Hypothalamus (tissue), 51 donors: ENCODE data around the gene PCDHA10.

ENCODE experiments used
- DNase-seq, 51 donors: peaks; one replicate each; lab custom pipeline; 2025; lab: John Stamatoyannopoulos, UW

The PCDHA10 gene

DNA sequence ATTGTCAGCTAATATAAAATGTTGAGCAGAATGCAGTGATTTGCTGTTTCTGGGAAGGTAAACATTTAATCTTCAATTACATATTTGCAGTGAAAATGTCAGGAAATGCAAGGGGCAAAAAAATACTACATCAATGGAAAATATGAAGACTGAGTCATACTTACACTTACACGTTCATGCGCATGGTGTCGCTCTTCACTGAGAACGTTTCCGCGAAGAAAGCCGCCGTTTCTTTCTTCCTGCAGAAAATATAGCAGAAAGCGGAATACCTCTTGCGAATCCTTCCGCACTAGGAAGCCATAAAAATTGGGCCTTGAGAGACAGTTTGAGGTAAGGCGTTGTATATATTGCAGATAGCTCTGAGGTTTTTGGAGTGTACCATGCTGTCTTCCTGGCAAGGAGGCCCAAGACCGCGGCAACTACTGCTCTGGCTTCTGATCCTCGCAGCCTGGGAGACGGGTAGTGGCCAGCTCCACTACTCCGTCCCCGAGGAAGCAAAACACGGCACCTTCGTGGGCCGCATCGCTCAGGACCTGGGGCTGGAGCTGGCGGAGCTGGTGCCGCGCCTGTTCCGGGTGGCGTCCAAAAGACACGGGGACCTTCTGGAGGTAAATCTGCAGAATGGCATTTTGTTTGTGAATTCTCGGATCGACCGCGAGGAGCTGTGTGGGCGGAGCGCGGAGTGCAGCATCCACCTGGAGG is 26.3 kb downstream of the PCDHA10 start, which contains the start of gene PCDHA13:
Gene PCDHA13, plus strand, starts transcription at position 236 of the 702 bp plus-strand sequence. Its CDS starts 145 bp downstream, at position 381.
- peak in 4 of 51 donors; percentile 7 to 17 (median 11) for DNase-seq

DNA sequence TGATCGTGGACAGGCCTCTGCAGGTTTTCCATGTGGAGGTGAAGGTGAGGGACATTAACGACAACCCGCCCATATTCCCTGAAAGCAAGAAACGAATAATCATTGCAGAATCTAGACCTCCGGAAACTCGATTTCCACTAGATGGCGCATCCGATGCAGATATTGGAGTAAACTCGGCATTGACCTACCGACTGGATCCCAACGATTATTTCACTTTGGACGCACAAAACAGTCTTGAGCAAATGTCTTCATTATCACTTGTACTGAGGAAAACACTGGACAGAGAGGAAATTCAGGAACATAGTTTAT is 26.8 kb downstream of the PCDHA10 start:
- DNase-seq: peak in 2 of 51 donors; percentile 1 to 7

DNA sequence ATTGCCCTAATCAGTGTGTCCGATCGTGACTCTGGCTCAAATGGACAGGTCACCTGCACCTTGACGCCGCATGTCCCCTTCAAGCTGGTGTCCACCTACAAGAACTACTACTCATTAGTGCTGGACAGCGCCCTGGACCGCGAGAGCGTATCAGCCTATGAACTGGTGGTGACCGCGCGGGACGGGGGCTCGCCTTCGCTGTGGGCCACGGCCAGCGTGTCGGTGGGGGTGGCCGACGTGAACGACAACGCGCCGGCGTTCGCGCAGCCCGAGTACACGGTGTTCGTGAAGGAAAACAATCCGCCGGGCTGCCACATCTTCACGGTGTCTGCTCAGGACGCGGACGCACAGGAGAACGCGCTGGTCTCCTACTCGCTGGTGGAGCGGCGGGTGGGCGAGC is 27.7 kb downstream of the PCDHA10 start:
- no peak for DNase-seq

DNA sequence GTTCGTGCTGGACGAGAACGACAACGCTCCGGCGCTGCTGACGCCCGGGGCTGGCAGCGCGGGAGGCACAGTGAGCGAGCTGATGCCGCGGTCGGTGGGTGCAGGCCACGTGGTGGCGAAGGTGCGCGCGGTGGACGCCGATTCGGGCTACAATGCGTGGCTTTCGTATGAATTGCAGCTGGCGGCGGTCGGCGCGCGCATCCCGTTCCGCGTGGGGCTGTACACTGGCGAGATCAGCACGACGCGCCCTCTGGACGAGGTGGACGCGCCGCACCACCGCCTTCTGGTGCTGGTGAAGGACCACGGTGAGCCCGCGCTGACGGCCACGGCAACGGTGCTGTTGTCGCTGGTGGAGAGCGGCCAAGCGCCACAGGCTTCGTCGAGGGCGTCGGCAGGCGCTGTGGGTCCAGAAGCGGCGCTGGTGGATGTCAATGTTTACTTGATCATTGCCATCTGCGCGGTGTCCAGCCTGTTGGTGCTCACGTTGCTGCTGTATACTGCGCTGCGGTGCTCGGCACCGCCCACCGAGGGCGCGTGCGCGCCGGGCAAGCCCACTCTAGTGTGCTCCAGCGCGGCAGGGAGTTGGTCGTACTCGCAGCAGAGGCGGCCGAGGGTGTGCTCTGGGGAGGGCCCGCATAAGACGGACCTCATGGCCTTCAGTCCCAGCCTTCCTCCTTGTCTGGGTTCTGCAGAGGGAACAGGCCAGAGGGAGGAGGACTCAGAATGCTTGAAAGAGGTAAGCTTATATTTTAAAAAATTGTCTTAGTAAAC is 28.4 kb downstream of the PCDHA10 start:
- no peak for DNase-seq

DNA sequence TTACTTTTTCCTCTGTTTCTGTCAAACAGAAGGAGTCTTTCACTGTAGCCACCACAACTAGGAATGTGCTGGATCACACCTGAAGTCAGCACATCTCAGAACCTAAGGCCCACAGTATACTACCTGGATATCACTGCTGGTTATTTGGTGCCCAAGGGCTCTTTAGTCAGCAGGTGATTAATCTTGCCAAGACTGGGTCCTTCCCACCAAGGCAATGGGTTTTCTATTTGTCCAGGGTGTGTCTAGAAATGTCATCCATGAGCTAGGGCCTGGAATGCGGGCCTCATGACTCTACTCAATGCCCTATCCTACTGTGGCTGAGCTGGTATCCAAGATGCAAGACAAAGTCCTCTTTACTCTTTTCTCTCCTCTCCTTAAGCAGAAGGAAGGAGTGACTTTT is 60.6 kb downstream of the PCDHA10 start:
- no peak for DNase-seq
